NCI-H446 treated with DMSO at 0.1 percent for 48 hours (cell line): Measurements from ENCODE around the gene BPIFB1.

Experiments used
- DNase-seq: peaks from one replicate; lab custom pipeline; 2025; lab: John Stamatoyannopoulos, UW

The BPIFB1 gene

DNA sequence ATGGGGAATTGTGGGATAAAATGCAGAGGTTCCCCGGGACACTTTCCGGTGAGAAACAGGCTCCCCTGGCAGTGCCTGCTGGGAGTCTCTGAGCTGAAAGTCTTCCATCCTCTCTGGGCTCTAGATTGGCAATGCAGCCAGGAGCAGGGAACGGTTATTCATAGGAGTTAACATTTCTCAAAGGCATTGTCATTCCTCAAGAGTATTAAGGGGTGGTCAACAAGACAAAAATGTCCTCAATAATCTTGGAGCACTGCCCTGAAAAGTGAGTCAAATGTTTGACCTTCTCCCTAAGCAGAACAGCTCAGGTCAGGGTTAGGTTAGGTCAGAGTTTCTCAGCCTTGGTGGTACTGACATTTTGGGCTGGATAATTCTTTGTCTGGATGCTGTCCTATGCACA lies 13.2 kb downstream of the BPIFB1 start:
- no peak for DNase-seq

DNA sequence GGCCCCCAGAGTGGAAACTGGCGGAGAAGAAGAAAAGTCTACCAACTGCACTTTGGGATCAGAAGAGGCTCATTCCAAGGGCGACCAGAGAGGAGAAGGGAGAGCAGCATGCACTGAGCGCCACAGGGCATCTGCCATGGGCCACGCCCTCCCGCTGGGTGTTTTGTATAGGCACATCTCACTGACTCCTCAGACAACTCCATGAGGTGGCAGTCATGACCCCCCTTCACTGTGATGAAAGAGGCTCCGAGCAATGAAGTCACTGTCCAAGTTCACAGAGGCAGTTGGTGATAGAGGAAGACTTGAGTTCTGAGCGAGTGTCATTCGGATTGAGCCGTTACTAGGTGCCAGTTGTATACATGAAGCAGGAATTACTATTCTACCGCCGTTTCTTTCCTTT lies 15.4 kb downstream of the BPIFB1 start:
- no peak for DNase-seq

DNA sequence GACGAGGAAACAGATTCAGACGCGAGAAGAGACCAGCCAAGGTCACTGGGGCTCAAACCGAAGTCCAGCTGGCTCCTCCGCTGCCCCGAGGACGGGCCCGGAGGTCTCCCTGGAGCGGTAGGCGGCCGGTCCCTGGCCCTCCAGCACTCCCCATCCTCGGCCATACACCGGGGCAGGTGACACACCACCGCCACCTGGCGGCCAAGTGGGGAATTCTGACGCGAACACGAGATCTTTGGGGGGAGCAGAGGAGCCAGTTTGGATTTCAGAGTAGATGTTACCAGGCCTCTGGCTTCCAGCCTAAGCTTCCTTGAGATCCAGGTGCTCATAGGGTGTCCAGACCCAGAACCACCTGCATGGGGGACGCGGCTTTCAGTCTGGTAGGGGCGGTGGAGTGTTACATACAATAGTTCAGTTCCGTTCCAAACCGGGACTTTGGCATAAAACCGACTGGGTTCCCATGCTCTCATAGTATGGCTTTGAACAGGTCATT lies 16.1 kb downstream of the BPIFB1 start:
- peak; percentile 18 for DNase-seq

DNA sequence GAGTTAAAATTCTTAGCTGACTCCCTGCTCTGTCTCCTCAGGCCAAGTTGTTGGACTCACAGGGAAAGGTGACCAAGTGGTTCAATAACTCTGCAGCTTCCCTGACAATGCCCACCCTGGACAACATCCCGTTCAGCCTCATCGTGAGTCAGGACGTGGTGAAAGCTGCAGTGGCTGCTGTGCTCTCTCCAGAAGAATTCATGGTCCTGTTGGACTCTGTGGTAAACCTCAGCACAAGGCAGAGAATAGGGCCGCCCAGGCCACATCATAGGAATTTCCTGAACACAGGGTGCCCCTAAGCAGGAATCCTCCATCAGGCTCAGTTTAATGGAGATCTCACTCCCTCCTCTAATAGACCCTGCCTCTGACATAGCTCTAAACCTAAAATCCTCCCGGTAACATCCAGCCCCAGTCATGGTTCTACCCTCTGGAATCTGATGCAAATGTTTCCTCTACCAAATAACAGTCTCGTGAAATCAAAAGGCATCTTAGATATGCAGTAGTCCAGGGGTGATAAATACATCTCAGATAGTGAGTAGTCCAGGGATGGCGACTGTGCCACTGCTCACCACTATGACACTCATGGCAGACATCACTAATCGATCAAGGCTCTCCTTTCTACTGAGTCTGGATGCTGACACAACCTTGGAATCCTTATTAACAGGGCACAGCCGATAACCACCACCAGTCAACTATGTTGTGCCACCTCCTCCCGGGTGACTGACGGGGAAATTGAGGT lies 18.3 kb downstream of the BPIFB1 start:
- DNase-seq, result no peak

DNA sequence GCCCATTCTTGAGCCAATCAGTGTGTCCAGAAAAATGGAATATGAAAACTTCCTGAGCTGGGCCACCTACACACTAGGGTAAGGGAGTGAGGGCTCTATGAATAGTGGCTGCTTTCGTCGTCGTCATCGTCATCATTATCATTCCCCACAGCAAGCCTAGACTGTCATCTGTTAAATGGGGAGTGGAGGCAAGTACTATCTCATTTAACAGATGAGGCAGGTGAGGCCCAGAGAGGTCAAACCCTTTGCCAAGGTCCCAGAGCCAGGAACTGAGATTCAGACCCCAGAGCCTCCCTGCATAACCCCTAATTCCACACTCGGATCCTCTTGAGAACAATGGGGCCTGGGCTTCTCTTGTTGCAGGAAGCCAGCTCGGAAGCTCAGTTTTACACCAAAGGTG lies 20.6 kb downstream of the BPIFB1 start:
- DNase-seq, result no peak

DNA sequence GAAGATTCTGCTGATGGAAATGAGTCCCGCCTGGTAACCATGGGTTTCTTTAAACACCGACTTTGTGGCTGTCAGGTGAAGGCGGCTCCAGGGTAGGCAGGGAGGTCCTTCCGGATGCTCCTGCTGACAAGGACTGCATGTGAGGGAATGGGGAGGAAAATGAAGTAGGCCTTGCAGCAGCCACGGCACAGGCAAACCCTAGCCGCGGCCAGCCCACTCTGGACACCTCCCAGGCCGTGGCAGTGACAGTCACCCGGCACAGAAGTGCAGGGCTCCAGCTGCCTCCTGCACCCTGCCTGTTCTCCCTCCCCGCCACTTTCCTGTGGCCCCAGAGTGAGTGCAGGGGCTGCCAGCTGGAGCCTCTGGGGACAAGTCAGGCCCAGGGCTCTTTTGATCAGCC lies 21.0 kb downstream of the BPIFB1 start:
- no peak for DNase-seq

DNA sequence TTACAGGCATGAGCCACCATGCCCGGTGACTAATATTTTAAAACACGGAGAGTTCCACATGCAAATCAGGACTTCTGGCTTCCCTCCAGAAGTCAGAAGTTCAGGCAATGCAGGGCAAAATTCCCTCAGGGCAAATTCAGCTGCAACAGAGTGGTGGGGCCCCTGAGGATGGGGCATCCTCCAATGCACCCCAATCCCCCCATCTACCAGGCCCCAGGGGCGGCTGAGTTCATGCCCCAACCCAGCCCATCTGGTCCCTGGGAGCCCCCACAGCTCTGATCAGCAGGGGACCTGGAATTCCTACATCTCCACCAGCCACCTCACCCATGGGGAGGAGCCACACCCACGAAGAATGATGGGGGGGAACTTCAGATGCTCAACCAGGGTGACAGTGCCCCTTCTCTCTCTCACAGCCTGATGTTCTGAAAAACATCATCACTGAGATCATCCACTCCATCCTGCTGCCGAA lies 22.6 kb downstream of the BPIFB1 start:
- DNase-seq, result no peak

DNA sequence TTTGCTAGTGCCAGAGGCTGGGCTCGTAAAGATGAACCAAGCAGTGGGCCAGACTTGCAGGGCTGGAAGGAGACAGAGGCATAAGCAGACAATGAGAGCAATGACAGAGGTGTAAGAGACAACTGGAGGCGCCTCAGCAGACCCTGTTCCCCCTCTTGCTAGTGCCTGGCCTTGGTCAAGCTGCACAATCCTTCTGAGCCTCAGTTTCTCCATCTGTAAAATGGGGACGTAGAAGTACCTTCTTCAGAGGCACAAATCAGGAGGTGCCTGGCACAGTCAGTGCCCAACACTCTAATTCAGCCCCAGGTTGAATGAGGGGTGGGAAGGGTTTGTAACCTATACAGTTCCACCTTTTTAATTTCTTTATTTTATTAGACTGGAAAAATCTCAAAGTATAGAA lies 23.2 kb downstream of the BPIFB1 start:
- no peak for DNase-seq

DNA sequence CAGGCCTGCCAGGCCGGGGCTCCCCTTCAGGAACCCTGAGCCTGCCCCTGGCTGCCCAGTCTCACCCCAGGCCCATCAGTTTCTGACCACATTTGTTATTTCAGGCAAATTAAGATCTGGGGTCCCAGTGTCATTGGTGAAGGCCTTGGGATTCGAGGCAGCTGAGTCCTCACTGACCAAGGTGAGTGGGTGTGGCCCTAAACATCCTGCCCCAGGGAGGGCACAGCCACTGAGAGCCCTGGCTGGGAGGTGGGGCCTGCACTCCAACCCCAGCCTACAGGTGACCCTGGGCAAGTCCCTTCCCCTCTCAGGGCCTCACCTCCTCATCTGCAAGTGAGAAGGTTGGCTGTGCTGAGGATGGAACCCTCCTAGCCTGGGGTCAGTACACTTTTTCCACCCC lies 23.8 kb downstream of the BPIFB1 start:
- no peak for DNase-seq

DNA sequence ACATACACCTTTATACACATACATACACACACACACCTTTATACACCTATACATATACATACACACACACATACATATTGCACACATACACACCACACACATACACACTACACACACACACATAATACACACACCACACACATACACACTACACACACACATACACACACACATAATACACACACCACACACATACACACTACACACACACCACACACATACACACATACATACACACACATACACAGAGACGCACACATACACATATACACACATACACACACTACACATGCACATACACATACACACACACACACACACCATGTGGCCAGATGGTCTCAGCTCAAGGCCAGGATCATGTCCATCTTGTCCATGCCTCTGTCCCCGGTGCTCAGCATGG lies 25.7 kb downstream of the BPIFB1 start:
- no peak for DNase-seq

DNA sequence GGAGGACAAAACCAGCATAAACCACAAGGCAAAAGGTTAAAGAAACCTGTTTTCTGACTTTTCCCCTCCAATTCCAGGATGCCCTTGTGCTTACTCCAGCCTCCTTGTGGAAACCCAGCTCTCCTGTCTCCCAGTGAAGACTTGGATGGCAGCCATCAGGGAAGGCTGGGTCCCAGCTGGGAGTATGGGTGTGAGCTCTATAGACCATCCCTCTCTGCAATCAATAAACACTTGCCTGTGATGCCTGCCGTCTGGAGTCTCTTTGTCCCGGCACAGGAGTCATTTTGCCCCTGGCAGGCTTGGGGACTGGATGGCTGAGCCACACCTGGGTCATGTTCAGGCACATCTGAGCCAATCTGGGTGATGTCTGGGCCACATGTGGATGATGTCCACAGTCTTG lies 26.6 kb downstream of the BPIFB1 start:
- DNase-seq, result no peak

DNA sequence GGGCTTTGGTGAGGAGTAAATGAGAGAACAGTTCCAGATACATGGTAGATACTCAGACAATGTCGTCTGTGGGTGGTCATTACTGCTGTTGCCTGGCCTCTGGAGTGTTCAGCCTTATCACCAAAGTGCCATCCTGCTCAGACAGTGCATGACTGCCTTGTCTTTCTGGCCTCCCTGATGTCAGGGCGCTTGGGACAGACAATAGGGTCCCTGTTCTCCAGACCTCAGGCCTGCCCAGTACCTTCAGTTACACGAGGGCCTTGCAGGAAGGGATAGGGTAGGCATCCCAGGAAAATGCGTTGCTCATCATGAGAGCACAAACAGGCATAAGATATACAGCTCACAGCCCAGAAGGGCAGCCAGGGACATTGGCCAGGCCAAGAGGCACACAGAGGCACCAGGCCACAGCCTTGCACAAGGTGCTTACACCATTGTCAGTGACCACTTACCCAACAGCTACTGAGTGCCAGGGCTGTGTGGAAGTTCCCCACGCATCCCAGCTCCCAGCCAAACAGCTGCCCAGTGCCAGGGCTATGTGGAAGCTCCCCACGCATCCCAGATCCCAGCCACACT lies 27.4 kb downstream of the BPIFB1 start:
- no peak for DNase-seq

DNA sequence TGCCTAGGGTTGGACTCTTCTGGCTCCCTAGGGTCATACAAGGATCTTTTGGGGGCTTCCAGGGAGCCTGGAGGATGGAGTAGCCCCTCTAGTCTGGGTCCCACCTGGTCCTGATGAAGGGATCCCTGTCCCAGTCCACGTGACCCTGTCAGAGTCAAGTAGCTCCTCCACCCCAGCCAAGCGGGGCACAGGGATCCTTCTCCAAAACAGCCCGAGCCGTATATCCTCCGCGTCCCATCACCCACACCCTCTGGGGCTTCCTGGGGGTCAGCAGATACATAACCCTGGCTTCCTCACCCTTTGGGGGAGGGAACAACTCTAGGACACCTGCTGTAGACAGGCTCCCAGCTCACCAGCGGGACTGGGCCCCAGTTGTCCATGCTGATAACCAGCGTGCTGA lies 28.0 kb downstream of the BPIFB1 start:
- DNase-seq, result no peak

DNA sequence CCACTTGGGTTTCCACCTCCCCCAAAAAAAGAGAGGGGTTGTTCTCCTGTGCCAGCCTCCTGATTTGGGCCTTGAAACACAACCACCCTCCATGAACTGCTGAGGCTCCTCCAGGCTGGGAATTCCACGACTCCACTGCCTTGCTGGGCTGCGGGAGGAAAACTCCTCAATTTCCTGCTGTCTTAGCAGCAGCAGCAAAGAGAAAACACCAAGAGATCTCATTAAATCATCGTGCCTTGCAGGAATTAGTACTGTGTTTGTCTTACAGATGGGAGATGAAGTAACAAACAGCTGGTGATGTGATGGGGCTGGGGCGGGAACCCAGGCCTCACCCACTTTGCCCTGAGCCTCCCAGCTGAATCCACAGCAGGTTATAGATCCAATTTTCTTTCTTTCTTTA lies 29.0 kb downstream of the BPIFB1 start:
- no peak for DNase-seq

DNA sequence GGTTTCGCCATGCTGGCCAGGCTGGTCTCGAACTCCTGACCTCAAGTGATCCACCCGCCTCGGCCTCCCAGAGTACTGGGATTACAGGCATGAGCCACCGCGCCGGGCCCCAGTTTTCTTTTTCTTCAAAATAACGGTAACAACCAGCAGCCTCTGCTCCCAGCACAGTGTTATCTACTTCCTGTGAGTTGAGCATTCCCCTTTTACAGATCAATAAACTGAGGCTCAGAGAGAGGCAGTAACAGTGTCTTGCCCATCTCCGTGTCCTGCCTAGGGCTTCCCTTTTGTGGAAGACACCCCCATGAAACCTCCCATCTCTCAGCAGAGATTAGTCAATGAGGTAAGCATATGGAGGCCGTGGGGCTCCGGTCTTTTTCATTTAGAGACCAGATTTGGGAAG lies 29.6 kb downstream of the BPIFB1 start:
- no peak for DNase-seq

DNA sequence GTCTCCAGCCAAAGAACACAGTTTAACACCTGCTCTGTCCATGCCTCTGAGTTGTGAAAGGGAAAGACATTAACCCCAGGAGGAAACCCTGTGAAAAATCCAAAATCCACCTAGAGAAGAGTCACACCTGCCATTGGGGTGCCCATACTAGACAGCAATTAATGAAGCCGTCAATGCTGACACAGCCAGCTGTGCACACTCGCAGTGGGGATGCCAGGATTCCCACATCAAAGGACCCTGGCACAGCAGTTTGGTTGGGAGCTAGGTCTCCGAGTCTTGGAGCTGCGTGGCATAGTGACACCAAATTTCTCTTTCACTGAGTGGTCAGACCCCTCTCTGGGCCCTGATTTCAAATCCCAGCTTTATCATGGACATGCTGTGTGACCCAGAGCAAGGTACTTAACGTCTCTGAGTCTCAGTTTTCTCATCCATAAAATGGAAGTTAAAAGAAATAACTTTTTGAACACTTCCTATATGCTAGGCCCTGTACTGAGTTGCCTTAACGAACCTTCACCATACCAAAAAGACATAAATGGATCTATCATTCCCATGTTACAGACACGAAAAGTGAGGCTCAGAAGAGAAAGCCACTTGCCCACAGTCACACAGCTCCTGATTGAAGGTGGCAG lies 30.8 kb downstream of the BPIFB1 start:
- no peak for DNase-seq

DNA sequence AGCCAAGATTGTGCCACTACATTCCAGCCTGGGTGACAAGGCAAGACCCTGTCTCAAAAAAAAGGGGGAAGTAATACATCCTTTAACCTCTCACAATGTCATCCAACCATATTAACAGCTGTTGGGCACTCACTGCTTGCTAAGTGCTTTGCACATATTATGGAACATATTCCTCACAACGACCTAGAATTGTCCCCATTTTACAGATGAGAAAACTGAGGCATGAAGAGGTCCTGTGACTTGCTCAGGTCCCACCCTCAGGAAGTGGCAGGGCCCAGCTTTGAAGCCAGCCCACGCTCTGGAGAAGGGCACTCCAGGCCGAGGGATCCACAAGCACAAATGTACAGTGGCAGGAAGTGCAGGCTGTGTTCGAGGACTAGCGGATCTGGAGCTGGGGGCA lies 33.3 kb downstream of the BPIFB1 start:
- DNase-seq, result no peak

DNA sequence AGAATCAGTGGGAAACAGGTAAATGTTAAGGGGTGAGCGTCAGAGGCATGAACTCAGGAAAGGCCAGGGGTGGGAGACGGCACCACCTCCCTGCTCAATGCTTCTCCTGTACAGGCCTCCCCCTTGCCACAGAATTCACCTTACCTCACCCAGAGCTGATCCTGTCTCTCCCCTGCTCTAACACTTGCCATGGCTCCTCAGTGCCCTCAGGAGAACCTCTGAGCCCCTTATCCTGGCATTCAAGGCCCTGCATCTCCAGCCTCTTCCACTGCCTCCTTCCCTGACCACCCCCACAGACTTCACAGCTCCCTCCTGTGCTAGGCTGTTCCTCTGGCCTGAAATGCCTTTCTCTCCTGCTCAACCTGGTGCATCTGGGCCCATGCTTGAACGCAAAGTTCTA lies 33.9 kb downstream of the BPIFB1 start:
- DNase-seq, result no peak

DNA sequence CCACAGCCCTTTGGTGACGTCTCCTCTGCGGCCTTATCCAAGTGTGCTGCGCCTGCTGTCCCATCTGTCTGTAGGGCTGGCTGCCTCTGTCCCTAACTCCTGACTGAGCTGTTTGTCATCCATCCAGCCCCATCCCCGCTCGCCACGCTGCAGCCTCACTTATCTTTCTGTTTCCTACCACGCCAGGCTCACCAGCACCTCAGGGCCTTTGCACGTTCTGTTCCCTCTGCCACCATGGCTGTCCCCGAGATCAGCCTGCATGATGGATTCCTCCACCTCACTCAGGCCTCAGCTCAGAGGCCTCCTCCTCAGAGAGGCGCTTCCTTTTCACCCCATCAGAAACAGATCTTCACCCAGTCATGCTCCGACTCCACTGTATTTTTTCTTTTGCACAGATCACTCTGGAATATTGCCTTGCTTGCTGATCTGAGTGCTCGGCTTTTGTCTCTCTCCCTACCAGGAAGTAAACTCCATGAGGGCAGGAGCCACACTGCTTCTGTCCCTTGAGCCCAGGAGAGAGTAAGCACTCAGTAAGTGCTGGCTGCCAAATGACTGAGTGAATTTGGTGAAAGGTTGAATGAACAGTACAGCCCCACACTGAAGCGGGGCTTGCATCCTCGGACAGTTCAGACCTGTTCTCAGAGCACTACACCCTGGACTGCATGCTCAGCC lies 34.5 kb downstream of the BPIFB1 start:
- DNase-seq, result no peak

DNA sequence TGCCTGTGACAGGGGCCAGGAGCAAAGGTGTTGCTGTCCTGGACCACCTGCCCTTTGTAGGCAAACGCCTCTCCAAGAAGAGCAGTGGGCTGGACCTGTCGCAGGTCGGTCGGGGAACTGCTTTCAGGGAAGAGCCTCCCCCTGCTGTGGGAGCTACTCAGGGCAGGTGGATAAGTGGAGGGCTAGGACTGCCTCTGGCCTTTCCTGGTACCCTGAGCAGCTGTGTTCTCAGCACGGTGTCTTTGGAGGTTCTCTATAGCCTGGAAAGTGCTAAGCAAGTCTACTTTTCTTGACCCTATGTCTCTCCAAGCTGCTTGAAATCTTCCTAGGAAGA lies 35.0 kb downstream of the BPIFB1 start:
- DNase-seq, result no peak

DNA sequence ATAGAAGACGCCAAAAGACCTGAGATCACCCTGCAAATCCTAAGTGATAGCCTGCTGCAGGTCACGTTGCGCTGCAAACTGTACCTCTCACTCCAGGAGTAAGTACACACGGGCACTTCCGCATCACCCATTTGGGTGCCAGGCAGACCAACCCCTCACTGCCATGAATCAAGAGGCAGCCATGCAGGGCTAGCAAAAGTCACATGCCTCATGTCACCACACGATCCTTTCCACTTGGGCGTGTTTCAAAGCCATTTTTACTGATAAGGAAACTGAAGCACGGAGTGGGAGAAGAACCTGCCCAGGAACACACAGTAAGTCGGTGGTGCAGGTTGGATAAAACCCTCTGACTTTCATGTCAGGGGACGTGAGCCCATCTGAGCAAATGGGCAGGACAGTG lies 37.0 kb downstream of the BPIFB1 start:
- DNase-seq, result no peak

DNA sequence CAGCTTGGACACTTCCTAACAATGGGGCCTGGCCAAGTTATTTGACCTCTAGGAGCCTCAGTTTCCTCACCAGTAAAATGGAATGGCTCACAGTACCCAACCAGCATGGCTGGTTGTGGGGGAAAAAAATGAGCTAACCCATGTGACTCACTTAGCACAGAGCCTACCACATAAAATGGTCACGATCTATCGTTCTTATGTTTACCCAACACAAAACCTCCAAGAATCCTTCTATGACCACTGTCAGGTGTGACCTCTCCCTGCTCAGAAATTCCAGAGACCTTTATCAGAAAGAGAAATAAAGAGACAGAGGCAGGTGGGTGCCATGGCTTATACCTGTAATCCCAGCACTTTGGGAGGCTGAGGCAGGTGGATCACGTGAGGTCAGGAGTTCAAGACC lies 39.4 kb downstream of the BPIFB1 start:
- no peak for DNase-seq

DNA sequence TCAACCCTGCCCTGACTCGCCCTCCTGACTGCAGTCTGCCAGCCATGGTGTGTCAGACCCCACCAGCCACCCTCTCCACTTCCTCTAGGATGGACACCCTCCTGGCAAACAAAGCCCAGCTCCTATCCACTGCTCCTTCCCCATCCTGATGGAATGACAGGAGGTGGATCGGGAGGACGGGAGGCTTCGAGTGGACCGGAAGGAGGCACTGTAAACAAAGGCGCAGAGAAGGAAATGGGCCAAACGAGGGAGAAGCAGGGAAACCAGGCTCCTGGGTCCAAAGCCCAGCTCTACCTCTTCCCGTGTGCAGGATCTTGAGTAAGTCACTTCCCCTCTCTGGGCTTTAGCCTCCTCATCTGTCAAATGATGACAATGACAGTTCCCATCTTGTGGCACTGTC lies 40.2 kb downstream of the BPIFB1 start:
- no peak for DNase-seq
